Ureter (tissue), 1 donor: ENCODE results near the gene SOX12. TPM values are rescaled to one million over a fixed set of nuclear protein-coding genes. Genes with fewer than 3 reads are reported as not detected.

Experiments used
- total RNA-seq: library from RNA; stranded (reverse); gene quantifications from one replicate; pipeline ENCODE4 v1.2.4, GENCODE V29; 2023
- donor health status: DM: yes; HTN: yes; CAD: no.

The SOX12 gene
- total RNA-seq, 1 donor from 2014 or later = 7.4 TPM

Other genes starting within 250 kb of the SOX12 start
- gene DEFB125, start 237.9 kb upstream of the SOX12 start, total RNA-seq = not detected
- gene DEFB126, start 183.0 kb upstream of the SOX12 start, total RNA-seq = not detected
- not detected for gene DEFB127, start 168.1 kb upstream of the SOX12 start, total RNA-seq
- not detected for gene DEFB128, start 135.8 kb upstream of the SOX12 start, total RNA-seq
- not detected for gene DEFB129, start 98.3 kb upstream of the SOX12 start, total RNA-seq
- gene DEFB132, start 67.8 kb upstream of the SOX12 start, total RNA-seq = not detected
- 10.4 TPM for gene C20orf96, start 34.8 kb upstream of the SOX12 start, total RNA-seq
- 16.0 TPM for gene ZCCHC3, start 28.0 kb upstream of the SOX12 start, total RNA-seq
- 31.4 TPM for gene NRSN2, start 21.6 kb downstream of the SOX12 start, total RNA-seq
- 28.1 TPM for gene TRIB3, start 55.2 kb downstream of the SOX12 start, total RNA-seq
- gene RBCK1, start 82.7 kb downstream of the SOX12 start, total RNA-seq = 133 TPM
- gene TBC1D20, start 137.0 kb downstream of the SOX12 start, total RNA-seq = 48.6 TPM
- 160 TPM for gene CSNK2A1, start 218.2 kb downstream of the SOX12 start, total RNA-seq